RKO (cell line): ENCODE measurements around the gene SUGCT.

Source experiments
- DNase-seq: peaks from one replicate; pipeline ENCODE4 v3.0.0-alpha.2; 2016; ENCODE audit warnings: low spot score

SUGCT gene

DNA sequence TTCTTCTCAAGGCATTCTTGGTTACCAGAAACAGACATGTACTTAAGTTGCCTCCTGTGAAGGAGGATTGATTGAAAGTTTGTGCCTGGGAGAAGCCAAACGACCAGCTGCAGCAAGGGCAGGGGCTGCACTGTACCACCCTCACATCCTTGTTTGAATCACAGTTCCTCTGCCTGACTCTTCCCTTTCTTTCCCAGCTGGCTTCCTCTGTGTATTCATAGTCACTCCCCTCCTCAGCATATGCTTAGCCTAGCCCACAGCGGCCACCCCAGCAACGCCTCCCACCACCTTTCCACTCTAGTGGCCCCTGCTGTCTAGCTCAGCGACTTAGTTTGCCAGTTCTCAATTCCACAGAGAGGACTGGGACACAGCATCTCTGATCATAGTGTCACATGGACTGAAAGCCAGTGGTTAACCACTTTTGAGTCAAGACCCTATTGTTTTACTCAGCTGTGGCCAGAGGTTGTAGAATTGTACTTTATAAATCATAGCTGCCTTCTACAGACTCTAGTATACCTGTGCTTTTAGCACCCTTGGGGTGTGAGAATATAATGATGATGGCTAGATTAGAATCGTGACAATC is 643.0 kb downstream of the SUGCT start:
- DNase-seq = no peak

DNA sequence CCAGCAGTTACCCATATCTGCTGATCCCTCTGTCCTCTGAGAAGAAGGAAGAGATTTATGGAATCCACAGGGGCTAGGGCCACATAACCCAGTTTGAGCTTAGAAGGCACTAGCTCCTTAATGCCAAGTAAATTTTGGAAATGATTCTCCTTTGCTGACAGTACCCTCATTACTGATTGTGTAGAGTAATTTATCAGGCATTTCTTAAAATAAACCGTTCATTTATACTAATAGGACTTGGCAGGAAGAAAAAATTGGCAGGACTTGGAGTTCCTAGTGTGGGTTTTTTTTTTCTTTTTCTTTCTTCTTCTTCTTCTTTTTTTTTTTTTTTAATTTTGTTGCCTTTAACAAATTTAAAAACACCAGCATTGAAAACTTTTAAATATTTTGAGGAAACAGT is 645.7 kb downstream of the SUGCT start:
- DNase-seq = no peak

DNA sequence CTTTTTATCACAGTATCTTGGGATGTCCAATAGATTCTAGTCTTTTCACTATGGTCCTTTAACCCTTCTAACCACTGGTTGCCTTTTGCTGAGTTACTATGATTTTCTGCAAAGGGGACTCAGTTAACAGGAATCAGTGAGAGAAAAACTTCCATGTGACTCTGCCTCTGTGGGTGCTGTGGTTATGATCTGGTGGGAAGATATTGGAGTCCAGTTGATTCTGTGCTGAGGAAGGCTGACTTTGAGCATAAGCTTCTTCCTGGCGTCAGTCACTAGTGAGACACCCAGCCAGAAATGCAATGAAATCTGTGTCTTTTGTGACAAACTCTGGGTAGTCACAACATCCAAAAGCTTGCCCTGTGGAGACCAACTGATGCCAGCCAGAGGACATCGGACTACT is 648.0 kb downstream of the SUGCT start:
- DNase-seq = no peak

DNA sequence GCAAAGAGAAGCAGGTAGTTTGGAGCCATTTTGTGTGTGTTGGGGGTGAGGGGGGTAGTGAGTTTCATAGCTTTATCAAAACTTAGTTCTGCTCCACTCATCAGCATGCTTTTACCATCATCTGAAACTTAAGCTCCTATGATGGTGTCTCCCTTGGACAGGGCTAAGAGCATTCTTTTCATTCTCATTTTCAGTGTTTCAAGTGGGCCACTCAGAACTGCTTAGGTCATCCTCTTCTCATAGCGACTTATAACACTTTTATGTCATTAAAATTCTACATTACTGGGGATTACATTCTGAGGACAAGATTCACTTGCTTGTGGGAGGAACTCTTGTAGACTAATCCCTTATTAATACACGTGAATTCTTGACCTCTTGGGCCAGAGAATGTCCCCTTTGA is 649.4 kb downstream of the SUGCT start:
- no peak for DNase-seq

DNA sequence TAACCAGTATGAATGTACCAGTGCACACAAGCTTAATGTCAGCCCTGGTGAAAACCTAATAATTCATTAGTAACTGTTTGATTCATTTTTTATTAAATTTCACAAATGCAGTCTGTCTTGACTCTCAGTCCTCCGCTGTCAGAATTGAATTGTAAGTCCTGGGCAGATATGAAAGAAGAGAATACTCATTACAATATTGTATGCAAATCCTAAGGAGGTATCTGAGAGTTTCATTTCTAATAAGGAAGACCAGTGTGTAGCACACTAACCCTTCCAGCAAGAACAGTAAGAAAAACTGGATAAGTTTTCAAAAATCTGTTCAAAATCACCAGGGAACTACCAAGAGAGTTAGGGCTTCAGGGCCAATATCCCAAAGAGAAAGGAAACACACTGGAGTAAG is 652.1 kb downstream of the SUGCT start:
- no peak for DNase-seq

DNA sequence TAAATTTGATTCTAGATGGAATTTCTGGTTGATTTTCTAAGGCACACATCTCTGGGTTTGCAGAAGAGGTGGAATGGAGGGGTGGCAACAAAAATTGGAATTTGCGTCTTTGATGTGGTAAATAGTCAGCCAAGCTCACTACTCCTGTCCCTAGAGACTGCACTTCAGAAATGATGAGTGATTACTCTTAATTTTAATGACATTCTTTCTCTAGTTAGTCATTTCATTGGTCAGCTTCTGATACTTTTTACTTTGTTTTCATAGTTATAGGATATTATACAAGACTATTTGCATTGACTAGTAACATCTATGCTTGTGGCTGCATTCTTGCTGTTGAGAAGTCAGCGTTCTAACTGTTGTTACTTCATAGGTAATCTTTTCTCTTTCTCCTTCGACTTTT is 658.3 kb downstream of the SUGCT start:
- no peak for DNase-seq

DNA sequence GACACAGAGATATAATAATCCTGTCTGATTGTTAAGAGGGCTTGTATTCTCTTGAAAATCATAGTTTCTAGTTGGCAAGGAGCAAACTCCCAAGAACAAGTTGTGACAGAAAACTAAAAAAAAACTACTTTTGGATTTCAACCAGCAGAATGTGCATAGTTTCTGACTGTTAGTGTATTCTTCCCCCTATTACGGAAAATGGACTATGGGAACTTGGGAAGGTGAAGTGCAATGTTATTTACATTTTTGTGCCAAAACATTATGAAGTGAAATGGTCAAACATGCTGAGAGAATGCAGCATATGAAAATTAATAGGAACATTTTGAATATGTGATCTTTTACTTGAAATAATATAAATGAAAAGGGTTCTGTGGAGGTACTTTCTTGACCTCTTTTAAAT is 660.8 kb downstream of the SUGCT start:
- no peak for DNase-seq

DNA sequence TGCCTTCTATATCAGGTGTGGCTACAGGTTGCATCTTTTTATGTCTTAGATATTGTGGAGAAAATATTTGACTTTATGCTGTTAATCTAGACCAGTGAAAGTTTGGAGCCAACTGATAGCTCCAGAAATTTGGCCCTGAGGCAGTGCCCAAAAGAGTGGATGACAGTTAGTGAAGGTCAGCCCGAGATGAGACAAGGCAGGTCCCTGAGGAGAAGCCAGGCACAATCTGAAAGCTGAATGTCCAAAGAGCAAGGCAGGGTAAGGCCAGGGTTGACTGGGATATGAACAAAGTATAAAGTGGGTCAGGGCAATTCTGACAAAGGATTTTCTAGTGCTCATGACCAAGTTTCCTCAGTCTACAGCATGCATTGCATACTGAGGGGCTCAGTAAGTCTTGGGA is 661.9 kb downstream of the SUGCT start:
- DNase-seq = no peak

DNA sequence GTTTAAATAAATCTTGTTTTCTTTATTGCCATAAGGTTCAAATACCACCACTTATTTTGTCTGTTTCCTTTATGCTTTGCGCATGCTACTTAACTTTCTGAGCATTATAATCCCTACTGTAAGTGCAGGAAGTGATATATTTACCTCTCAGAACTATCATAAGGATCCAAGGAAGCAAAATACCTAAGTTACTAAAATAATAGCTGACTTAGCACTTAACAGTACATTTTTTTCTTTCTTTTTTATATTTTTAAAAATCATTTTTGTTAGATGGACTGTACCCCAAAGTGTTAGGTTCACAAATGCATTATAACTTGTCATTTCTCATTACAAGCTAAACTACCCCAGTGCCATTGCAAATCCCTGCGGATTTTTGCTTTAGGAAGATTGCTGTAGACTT is 663.8 kb downstream of the SUGCT start:
- no peak for DNase-seq

DNA sequence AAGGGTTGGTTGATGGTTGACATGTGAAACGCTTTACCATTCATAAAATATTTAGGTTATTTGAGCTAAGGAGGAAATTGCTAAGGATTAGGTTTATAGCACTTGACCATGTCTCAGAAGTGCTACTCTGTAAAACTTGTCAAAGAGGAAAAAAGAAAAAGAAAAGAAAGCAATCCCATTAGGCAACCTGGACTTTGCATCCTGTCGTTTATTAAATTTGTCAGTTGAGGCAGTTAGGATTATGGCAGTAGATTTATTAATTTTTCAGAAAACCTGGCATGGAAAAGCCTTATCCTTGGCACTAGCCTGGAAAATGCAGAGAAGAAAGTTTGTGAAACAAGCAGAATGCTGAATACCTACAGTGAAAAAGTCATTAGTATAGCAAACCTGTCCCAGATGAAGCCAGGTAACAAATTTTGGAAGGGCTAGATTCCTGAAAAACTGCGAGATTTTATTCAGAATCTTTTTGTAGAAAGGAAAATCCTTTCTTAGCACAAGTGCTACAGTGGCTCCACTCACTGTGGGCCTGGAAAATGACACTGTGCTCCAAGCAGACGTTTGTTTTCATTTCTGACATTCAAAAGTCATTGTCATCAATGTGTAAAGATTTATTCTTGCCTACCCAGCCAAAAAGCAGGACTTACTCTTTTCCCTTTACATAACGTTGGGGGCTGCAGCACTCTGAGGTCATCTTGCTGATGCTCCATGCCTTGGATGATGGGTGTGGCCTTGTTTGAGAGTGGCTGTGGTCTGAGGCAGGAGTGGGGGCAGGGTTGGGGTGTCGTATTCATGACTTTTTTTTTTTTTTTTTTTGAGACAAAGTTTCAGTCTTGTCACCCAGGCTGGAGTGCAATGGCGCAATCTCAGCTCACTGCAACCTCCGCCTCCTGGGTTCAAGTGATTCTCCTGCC is 664.9 kb downstream of the SUGCT start:
- DNase-seq = no peak

DNA sequence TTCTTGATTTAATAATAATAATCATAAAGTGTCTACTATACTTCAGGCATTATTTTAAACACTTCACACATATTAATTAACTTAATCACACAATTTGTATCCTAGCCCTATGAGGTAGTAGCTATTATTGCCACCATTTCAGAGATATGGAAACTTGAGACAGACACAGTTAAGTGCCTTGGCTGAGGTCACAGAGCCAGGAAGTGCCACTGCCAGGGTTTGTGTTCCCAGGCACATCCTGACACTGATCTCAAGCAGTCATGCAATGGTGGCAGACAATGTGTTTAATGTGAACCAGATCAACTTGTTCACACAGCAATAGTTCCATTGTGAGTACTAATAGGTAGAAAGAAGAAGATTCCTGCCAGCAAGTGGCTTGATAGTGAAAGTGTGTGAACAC is 666.0 kb downstream of the SUGCT start:
- no peak for DNase-seq

DNA sequence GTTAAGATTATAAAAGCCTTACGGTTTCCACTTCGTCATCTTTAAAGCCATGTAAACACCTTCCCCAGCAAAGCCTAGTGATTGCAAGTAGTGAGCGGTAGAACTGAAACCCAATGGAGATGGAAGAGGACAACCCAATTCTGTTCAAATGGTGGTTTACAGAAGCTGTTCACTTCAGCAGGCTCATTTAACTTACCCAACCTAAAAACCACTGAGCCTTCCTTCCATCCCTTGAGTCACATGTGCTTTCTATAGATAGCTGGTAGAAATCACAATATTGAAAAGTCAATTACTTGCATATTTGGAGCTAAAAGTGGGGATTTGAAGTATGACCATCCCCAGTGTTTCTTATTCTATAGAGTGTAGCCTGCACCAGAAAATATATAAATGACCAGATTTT is 667.7 kb downstream of the SUGCT start:
- DNase-seq = no peak

DNA sequence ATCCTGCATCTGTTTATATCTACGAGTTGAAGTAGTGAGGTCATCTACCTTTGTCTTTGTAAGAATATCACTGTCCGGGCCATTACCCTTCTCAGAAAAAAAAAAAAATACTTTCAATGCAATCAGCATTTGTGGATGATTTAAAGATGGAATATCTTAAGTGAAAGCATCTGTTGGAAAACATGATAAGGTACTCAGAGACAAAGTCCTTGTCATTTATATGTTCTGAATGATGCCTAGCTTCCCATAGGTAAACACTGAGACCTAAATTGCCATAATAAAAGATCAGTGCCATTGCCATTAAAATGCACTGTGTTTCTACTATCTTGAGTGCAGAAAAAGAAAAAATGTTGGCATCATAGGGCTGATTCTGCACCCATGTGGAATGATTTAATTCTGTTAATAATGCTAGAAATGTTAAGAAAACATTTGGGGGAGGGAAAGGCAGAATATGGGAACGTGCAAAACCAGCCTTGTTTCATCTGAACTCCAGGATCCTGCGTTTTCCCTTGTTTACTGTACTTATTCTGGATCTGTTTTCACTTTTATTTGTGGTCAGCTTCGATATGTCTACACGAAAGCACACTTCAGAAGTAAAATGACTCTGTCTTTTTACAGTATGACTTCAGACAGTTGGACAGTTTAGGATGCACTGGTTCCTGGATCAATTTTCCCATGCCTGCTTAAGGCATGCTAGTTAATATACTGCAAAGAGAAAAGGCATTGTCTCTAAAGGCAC is 669.8 kb downstream of the SUGCT start:
- no peak for DNase-seq

DNA sequence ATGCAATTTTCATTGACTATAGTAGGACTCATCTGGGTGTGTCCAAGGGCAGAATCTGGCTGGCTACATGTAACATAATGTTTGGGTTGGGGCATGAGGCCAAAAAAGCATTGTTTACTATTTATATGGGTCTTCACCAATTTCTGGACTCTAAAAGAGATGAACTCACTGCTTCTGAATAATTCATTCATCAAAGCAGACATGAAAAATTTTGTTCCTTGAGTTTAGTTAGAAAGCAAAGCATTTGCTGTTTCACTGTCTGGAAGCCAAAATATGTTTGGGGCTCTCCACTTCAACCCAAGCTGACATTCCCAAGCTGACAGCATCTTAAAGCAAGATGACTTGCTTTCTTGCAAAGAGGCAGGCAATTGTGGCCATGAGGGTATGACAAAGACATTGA is 670.6 kb downstream of the SUGCT start:
- no peak for DNase-seq

DNA sequence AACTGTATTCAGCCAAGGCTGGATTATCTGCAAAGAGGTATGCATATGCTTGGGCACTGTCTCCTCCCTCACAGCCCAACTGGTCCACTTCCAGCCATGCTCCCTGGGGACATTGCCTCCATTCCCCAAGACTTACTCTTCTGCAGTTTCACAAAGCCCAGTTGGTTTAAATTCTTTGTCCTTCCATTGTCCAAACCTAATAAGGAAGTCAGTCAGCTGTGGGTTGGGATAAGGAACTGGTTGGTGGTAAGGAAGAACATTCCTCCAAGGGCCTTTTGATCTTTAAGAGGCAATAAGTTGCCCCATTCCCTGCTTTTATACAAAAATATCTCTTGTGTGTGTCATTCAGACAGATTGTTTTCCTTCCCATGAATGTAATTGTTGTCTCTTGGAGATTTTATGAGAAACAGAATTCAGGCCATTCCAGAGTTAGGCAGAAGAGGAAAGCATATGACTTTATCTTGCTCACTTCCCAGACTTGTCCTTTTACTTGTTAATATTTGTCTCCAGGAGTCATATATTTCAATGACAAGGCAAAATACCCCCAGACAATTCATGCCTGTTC is 673.7 kb downstream of the SUGCT start:
- no peak for DNase-seq

DNA sequence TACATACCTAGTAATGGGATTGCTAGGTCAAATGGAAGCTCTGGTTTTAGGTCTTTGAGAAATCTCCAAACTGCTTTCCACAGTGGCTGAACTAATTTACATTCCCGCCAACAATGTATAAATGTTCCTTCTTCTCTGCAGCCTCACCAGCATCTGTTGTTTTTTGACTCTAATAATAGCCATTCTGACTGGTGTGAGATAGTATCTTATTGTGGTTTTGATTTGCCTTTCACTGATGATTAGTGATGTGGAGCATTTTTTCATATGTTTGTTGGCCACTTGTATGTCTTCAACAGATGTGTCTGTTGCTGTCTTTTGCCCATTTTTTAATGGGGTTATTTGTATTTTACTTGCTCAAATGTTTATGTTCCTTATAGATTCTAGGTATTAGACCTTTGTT is 675.5 kb downstream of the SUGCT start:
- DNase-seq = no peak

DNA sequence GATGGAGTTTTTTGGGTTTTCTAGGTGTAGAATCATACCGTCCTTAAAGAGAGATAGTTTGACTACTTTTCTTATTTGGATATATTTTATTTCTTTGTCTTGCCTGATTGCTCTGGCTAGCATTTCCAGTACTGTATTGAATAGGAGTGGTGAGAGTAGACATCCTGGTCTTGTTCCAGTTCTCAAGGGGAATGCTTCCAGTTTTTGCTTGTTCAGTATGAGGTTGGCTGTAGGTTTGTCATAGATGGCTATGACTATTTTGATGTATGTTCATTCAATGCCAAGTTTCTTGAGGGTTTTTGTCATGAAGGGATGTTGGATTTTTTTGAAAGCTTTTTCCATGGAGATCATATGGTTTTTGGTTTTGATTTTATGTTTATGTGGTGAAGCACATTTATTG is 676.9 kb downstream of the SUGCT start:
- DNase-seq = no peak

DNA sequence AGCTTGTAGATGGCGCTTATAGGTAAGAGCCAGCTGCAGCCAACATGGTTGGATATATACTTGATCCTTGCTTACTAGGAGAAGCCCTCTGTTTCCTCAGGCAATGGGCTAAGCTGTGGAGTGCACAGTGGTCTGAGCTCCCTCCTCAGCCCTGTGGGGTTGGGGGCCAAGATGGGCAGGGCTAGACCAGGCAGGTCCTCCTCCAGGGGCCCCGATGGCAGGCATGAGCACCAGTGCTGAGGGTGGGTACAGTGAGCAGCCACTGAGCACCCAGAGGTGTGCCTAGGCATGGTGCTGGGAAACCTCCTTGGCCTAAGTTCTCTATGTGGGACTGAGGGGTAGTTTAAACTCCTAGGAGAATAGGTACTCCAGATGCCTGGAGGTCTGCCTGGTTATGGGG is 680.2 kb downstream of the SUGCT start:
- no peak for DNase-seq

DNA sequence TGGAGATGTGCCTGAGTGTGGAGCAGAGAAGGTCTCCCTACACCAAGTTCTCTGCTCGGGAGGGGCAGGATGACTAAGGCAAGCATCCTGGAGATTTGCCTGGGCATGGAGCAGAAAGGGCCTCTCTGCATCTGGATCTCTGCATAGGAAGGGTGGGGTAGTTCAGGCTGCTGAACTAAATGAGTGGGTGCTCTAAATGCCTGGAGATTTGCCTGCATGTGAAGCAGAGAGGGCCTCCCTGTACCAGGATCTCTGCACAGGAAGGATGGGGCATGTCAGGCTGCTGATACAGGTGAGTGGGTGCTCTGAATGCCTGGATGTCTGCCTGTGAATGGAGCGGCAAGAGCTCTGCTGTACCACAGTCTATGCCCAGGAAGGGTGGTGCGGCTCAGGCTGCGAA is 680.7 kb downstream of the SUGCT start:
- DNase-seq = no peak

DNA sequence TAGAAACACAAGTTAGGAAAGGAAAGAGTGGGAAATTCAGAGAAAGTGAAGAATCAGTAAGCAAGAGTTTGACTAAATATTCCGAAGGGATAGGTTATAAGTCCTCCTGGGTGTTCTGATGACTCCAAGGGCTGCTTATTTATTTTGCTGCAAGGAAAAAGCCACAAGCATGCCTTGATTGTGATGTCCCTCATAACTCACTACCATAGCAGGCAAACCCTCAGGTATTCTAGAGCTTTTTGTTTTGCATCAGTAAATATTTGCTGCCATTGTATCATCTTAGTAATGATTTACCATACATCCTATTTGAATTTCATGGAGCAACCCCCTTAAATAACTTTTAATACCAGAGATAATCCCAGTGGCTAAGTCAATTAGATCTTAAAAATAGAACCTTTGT is 688.1 kb downstream of the SUGCT start:
- DNase-seq = no peak

DNA sequence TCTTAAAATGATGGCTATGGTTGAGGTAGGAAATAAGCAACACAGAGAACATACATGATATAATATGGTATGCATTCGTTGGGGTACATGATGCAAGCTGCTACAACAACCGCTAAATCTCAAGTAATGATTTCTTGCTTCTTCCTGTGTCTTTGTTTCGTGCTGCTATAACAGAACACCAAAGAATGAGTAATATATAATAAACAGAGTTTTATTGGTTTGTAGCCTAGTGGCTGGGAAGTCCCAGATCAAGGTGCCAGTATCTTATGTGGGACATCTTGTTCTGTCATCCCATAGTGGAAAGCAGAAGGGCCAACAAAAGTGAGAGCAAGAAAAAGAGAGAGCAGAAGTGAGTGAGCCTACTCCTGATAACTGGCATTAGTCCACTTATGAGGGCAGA is 689.7 kb downstream of the SUGCT start:
- no peak for DNase-seq

DNA sequence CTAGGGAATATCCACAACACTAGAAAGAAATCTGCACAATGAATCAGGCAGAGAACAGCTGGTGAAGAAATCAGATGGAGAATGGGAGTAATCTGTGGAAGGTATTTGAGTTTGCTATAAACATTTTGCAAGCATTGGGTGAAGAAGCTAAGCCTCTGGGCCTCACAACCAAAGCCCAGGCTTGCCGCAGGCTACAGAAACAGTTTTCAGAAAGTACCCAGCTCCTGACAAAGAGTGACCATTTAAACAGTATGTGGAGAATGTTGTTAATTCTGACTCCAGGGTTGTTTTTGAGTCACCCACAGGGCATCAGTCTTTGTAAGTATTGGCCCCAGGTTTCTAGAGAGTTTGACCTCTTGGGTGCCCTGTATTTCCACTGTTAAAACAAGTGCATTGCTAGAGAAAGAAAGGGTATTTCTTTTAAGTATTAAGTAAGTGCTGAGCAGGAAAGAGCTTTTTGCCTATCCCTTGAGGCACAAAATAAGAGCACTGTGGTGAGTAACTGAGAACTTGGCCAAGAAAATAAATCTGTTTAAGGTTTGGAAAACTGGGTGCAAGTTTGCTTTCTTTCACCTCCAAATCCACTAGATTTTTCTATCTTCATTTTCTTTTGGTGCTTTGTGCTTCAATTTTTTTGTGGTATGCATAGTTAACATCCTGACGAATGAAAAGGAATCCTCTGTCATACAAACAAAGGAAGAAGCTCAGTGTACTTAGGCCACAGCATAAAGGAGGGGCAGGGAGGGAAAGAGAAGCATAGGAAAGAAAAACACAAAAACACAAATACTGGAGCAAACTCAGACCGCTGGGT is 691.8 kb downstream of the SUGCT start:
- no peak for DNase-seq
